ENCODE results near the gene CYFIP1.

CYFIP1 gene

GRCh38 chr15:22966321-22967083 is 13.7 kb downstream of the CYFIP1 start:
- TF ChIP-seq TAF1 (IDR thresholded peaks at IDR 0.05; ENCODE audit: borderline replicate concordance, low read depth, low read length), result no peak
- TF ChIP-seq POLR2A (IDR thresholded peaks at IDR 0.05; ENCODE audit: low read depth, low read length), result no peak
- TF ChIP-seq POLR2AphosphoS5 (IDR thresholded peaks at IDR 0.05; ENCODE audit: low read depth, low read length), result no peak
- DNase-seq (ENCODE audit: insufficient read length), result no peak
- no peak for FAIRE-seq

GRCh38 chr15:22963641-22964040 is 16.5 kb downstream of the CYFIP1 start:
- DNase-seq (ENCODE audit: insufficient read length) (no peak), FAIRE-seq (no peak)
- no peak for TF ChIP-seq TAF1 (IDR thresholded peaks at IDR 0.05; ENCODE audit: borderline replicate concordance, low read depth, low read length)
- TF ChIP-seq POLR2A (IDR thresholded peaks at IDR 0.05; ENCODE audit: low read depth, low read length), result no peak
- TF ChIP-seq POLR2AphosphoS5 (IDR thresholded peaks at IDR 0.05; ENCODE audit: low read depth, low read length), result no peak

GRCh38 chr15:22962611-22963010 is 17.6 kb downstream of the CYFIP1 start:
- FAIRE-seq, result no peak
- no peak for TF ChIP-seq POLR2AphosphoS5 (IDR thresholded peaks at IDR 0.05; ENCODE audit: low read depth, low read length)
- no peak for TF ChIP-seq POLR2A (IDR thresholded peaks at IDR 0.05; ENCODE audit: low read depth, low read length)
- no peak for TF ChIP-seq TAF1 (IDR thresholded peaks at IDR 0.05; ENCODE audit: borderline replicate concordance, low read depth, low read length)

GRCh38 chr15:22961762-22962161 is 18.4 kb downstream of the CYFIP1 start:
- TF ChIP-seq POLR2A (IDR thresholded peaks at IDR 0.05; ENCODE audit: low read depth, low read length) (no peak), POLR2AphosphoS5 (IDR thresholded peaks at IDR 0.05; ENCODE audit: low read depth, low read length) (no peak), TAF1 (IDR thresholded peaks at IDR 0.05; ENCODE audit: borderline replicate concordance, low read depth, low read length) (no peak)
- DNase-seq (ENCODE audit: insufficient read length) (no peak), FAIRE-seq (no peak)

More at GRCh38 chr15:22962611-22963010, 17.6 kb downstream of the CYFIP1 start:
- DNase-seq (ENCODE audit: insufficient read length), result no peak

- TF ChIP-seq TAF1 (IDR thresholded peaks at IDR 0.05; ENCODE audit: borderline replicate concordance, low read depth, low read length), result no peak
- no peak for TF ChIP-seq POLR2AphosphoS5 (IDR thresholded peaks at IDR 0.05; ENCODE audit: low read depth, low read length)
- no peak for TF ChIP-seq POLR2A (IDR thresholded peaks at IDR 0.05; ENCODE audit: low read depth, low read length)
- no peak for DNase-seq (ENCODE audit: insufficient read length)
- FAIRE-seq, result no peak
These were observed 19.6 kb downstream of the CYFIP1 start for GRCh38 chr15:22960556-22960955.

- TF ChIP-seq POLR2A (IDR thresholded peaks at IDR 0.05; ENCODE audit: low read depth, low read length) (no peak), POLR2AphosphoS5 (IDR thresholded peaks at IDR 0.05; ENCODE audit: low read depth, low read length) (no peak), TAF1 (IDR thresholded peaks at IDR 0.05; ENCODE audit: borderline replicate concordance, low read depth, low read length) (no peak)
- no peak for FAIRE-seq
- no peak for DNase-seq (ENCODE audit: insufficient read length)
These were observed 20.0 kb downstream of the CYFIP1 start for GRCh38 chr15:22960126-22960525.

- TF ChIP-seq POLR2AphosphoS5 (IDR thresholded peaks at IDR 0.05; ENCODE audit: low read depth, low read length), result no peak
- no peak for TF ChIP-seq TAF1 (IDR thresholded peaks at IDR 0.05; ENCODE audit: borderline replicate concordance, low read depth, low read length)
- no peak for TF ChIP-seq POLR2A (IDR thresholded peaks at IDR 0.05; ENCODE audit: low read depth, low read length)
- no peak for FAIRE-seq
- DNase-seq (ENCODE audit: insufficient read length), result no peak
These were observed 20.7 kb downstream of the CYFIP1 start for GRCh38 chr15:22959321-22960101.

- TF ChIP-seq TAF1 (IDR thresholded peaks at IDR 0.05; ENCODE audit: borderline replicate concordance, low read depth, low read length) (no peak), POLR2A (IDR thresholded peaks at IDR 0.05; ENCODE audit: low read depth, low read length) (no peak), POLR2AphosphoS5 (IDR thresholded peaks at IDR 0.05; ENCODE audit: low read depth, low read length) (no peak)
- no peak for FAIRE-seq
These were observed 21.5 kb downstream of the CYFIP1 start for GRCh38 chr15:22958487-22959280.

GRCh38 chr15:22956978-22957260 is 23.2 kb downstream of the CYFIP1 start:
- TF ChIP-seq POLR2AphosphoS5 (IDR thresholded peaks at IDR 0.05; ENCODE audit: low read depth, low read length), result no peak
- no peak for TF ChIP-seq TAF1 (IDR thresholded peaks at IDR 0.05; ENCODE audit: borderline replicate concordance, low read depth, low read length)
- DNase-seq (ENCODE audit: insufficient read length) (no peak), FAIRE-seq (no peak)

More at GRCh38 chr15:22958487-22959280, 21.5 kb downstream of the CYFIP1 start:
- DNase-seq (ENCODE audit: insufficient read length), result no peak

- no peak for TF ChIP-seq TAF1 (IDR thresholded peaks at IDR 0.05; ENCODE audit: borderline replicate concordance, low read depth, low read length)
- TF ChIP-seq POLR2AphosphoS5 (IDR thresholded peaks at IDR 0.05; ENCODE audit: low read depth, low read length), result no peak
- no peak for TF ChIP-seq POLR2A (IDR thresholded peaks at IDR 0.05; ENCODE audit: low read depth, low read length)
These were observed 23.8 kb downstream of the CYFIP1 start for GRCh38 chr15:22956257-22956977.

More at GRCh38 chr15:22956257-22956977, 23.8 kb downstream of the CYFIP1 start:
- FAIRE-seq (no peak), DNase-seq (ENCODE audit: insufficient read length) (no peak)
